Trophoblast cell (in vitro differentiated cells and primary cell): ENCODE results near the gene PLXNA1.
A peak's percentile ranks its signal among the peaks of the same experiment; 100 is the strongest.

Experiments
- DNase-seq, 2 donors: peaks; one replicate each; pipeline ENCODE4 v3.0.0-alpha.2; 2016
- H2AFZ ChIP-seq: 2 replicates; pipeline ENCODE4 v1.6.1; 2013; ENCODE audit warnings: low read length, moderate library complexity, mild to moderate bottlenecking; ENCODE audit not compliant: insufficient read depth, poor library complexity
- H2AK5ac ChIP-seq: 2 replicates; pipeline ENCODE4 v1.6.1; 2013; ENCODE audit warnings: mild to moderate bottlenecking, low read length
- H2BK120ac ChIP-seq: 2 replicates; pipeline ENCODE4 v1.6.1; 2013; ENCODE audit warnings: low read length, mild to moderate bottlenecking, moderate library complexity; ENCODE audit not compliant: insufficient read depth, poor library complexity
- H2BK12ac ChIP-seq: 2 replicates; pipeline ENCODE4 v1.6.1; 2013; ENCODE audit warnings: mild to moderate bottlenecking, low read length, moderate library complexity
- H2BK5ac ChIP-seq: 2 replicates; pipeline ENCODE4 v1.6.1; 2013; ENCODE audit warnings: low read length, low read depth, moderate library complexity, mild to moderate bottlenecking; ENCODE audit not compliant: poor library complexity
- H3K14ac ChIP-seq: 2 replicates; pipeline ENCODE4 v1.6.1; 2013; ENCODE audit warnings: mild to moderate bottlenecking, low read length
- H3K18ac ChIP-seq: 2 replicates; pipeline ENCODE4 v1.6.1; 2013; ENCODE audit warnings: mild to moderate bottlenecking, low read length
- H3K23ac ChIP-seq: 2 replicates; pipeline ENCODE4 v1.6.1; 2013; ENCODE audit warnings: low read length
- H3K27ac ChIP-seq: 2 replicates; pipeline ENCODE4 v1.5.1; 2013; ENCODE audit warnings: low read depth, mild to moderate bottlenecking, inconsistent platforms, low read length, moderate library complexity
- H3K27me3 ChIP-seq: 2 replicates; pipeline ENCODE4 v1.6.1; 2013; ENCODE audit warnings: inconsistent platforms, mild to moderate bottlenecking, low read length, moderate library complexity; ENCODE audit not compliant: insufficient read depth
- H3K36me3 ChIP-seq, 2 experiments: 1 replicate in 1 of 2; 2 replicates in 1 of 2; pipeline ENCODE4 v1.6.1; 2013; ENCODE audit warnings: low read length in 2 of 2, mild to moderate bottlenecking in 2 of 2, moderate library complexity in 1 of 2; ENCODE audit not compliant: insufficient read depth in 2 of 2, control insufficient read depth in 1 of 2
- H3K4ac ChIP-seq: 2 replicates; pipeline ENCODE4 v1.6.1; 2013; ENCODE audit warnings: low read depth, mild to moderate bottlenecking, low read length, moderate library complexity
- H3K4me1 ChIP-seq, 2 experiments: 1 replicate in 1 of 2; 2 replicates in 1 of 2; pipeline ENCODE4 v1.6.1; 2013; ENCODE audit warnings: low read length in 2 of 2, mild to moderate bottlenecking in 2 of 2, moderate library complexity in 1 of 2; ENCODE audit not compliant: insufficient read depth in 2 of 2, control insufficient read depth in 1 of 2
- H3K4me2 ChIP-seq: 2 replicates; pipeline ENCODE4 v1.6.1; 2013; ENCODE audit warnings: inconsistent platforms, mild to moderate bottlenecking, low read length, moderate library complexity
- H3K4me3 ChIP-seq: 2 replicates; pipeline ENCODE4 v1.5.1; 2013; ENCODE audit warnings: mild to moderate bottlenecking, low read depth, low read length, inconsistent platforms
- H3K79me1 ChIP-seq: one replicate; pipeline ENCODE4 v1.6.1; 2013; ENCODE audit warnings: low read length
- H3K79me2 ChIP-seq: 2 replicates; pipeline ENCODE4 v1.6.1; 2013; ENCODE audit warnings: low read length, mild to moderate bottlenecking; ENCODE audit not compliant: control insufficient read depth, insufficient read depth, poor library complexity
- H3K9ac ChIP-seq: 2 replicates; pipeline ENCODE4 v1.6.1; 2013; ENCODE audit warnings: mild to moderate bottlenecking, low read length
- H3K9me3 ChIP-seq: 2 replicates; pipeline ENCODE4 v1.6.1; 2013; ENCODE audit warnings: low read depth, mild to moderate bottlenecking, control low read depth, inconsistent platforms, low read length; ENCODE audit not compliant: insufficient read depth
- H4K12ac ChIP-seq: 2 replicates; pipeline ENCODE4 v1.6.1; 2013; ENCODE audit warnings: low read depth, mild to moderate bottlenecking, low read length, moderate library complexity
- H4K8ac ChIP-seq: 2 replicates; pipeline ENCODE4 v1.6.1; 2013; ENCODE audit warnings: low read depth, mild to moderate bottlenecking, low read length, moderate library complexity
- H4K91ac ChIP-seq: one replicate; pipeline ENCODE4 v1.6.1; 2013; ENCODE audit warnings: low read depth, mild to moderate bottlenecking, low read length, moderate library complexity
- WGBS: extraction: QIAGEN DNeasy Blood & Tissue Kit; methylation state at CpG from one replicate; pipeline ENCODE4 v1.1.7; 2013; ENCODE audit warnings: missing lambda C conversion rate; ENCODE audit not compliant: insufficient read length, insufficient coverage; ENCODE audit errors: extremely low coverage; 5-methylcytosine and 5-hydroxymethylcytosine counted together

Gene PLXNA1

GRCh38 chr3:126974756-126975155 lies 8.2 kb upstream of the PLXNA1 start:
- Histone ChIP-seq H3K4ac (no peak overlapping the region), H3K27ac (no peak overlapping the region), H3K9me3 (peaks cover 5% of the 10 kb centered on the region), H3K4me2 (no peak overlapping the region), H2BK120ac (no peak overlapping the region), H3K4me3 (no peak overlapping the region), H4K91ac (no peak overlapping the region), H3K23ac (no peak overlapping the region), H3K18ac (no peak overlapping the region), H2AFZ (no peak overlapping the region), H3K79me2 (no peaks in the 10 kb centered on the region), H3K4me1 (no peaks in the 10 kb centered on the region), H2AK5ac (no peak overlapping the region), H3K27me3 (no peaks in the 10 kb centered on the region), H2BK12ac (no peak overlapping the region), H3K14ac (no peak overlapping the region), H4K12ac (no peak overlapping the region), H4K8ac (no peak overlapping the region), H2BK5ac (no peak overlapping the region), H3K36me3 (no peaks in the 10 kb centered on the region), H3K79me1 (no peaks in the 10 kb centered on the region), H3K9ac (no peak overlapping the region)
- DNase-seq: no peak
- no CpG with 5 or more reads among the region's 3 CpGs for WGBS

- Histone ChIP-seq H3K4me1 (peaks cover 0 to under 1% of the 10 kb centered on the region in 2 experiments), H3K79me1 (no peaks in the 10 kb centered on the region), H3K79me2 (no peaks in the 10 kb centered on the region), H2BK12ac (no peak overlapping the region), H3K9ac (no peak overlapping the region), H2BK120ac (no peak overlapping the region), H4K8ac (no peak overlapping the region), H3K18ac (no peak overlapping the region), H3K27ac (no peak overlapping the region), H3K4me3 (no peak overlapping the region), H2BK5ac (no peak overlapping the region), H3K23ac (no peak overlapping the region), H2AFZ (no peak overlapping the region), H2AK5ac (no peak overlapping the region), H3K36me3 (no peaks in the 10 kb centered on the region), H4K12ac (no peak overlapping the region), H4K91ac (no peak overlapping the region), H3K27me3 (no peaks in the 10 kb centered on the region), H3K14ac (no peak overlapping the region), H3K9me3 (peaks cover 7% of the 10 kb centered on the region), H3K4ac (no peak overlapping the region), H3K4me2 (no peak overlapping the region)
- no peak for DNase-seq
- no CpG with 5 or more reads among the region's 7 CpGs for WGBS
Measured at GRCh38 chr3:126976906-126977305, 6.0 kb upstream of the PLXNA1 start.

GRCh38 chr3:126977821-126978220 lies 5.1 kb upstream of the PLXNA1 start:
- H3K27me3 ChIP-seq: no peaks in the 10 kb centered on the region
- no peak overlapping the region for H3K27ac ChIP-seq
- DNase-seq: no peak
- no peak overlapping the region for H2AFZ ChIP-seq
- no peak overlapping the region for H3K4me3 ChIP-seq
- H4K8ac ChIP-seq: no peak overlapping the region
- no peak overlapping the region for H3K4me2 ChIP-seq
- peaks cover 5% of the 10 kb centered on the region for H3K79me1 ChIP-seq
- no peak overlapping the region for H3K23ac ChIP-seq
- peaks cover 7% of the 10 kb centered on the region for H3K9me3 ChIP-seq
- no peak overlapping the region for H2AK5ac ChIP-seq
- H3K14ac ChIP-seq: no peak overlapping the region
- no peaks in the 10 kb centered on the region for H3K36me3 ChIP-seq
- H3K4ac ChIP-seq: no peak overlapping the region
- no peak overlapping the region for H4K12ac ChIP-seq
- no CpG with 5 or more reads among the region's 6 CpGs for WGBS
- peaks cover 2% of the 10 kb centered on the region for H3K79me2 ChIP-seq
- H2BK120ac ChIP-seq: no peak overlapping the region
- peaks cover 0 to 5% of the 10 kb centered on the region in 2 experiments for H3K4me1 ChIP-seq
- H2BK5ac ChIP-seq: no peak overlapping the region
- no peak overlapping the region for H4K91ac ChIP-seq
- no peak overlapping the region for H3K9ac ChIP-seq
- no peak overlapping the region for H2BK12ac ChIP-seq
- no peak overlapping the region for H3K18ac ChIP-seq

GRCh38 chr3:126978291-126978690 lies 4.6 kb upstream of the PLXNA1 start:
- no CpG with 5 or more reads among the region's 5 CpGs for whole genome bisulfite sequencing

More at GRCh38 chr3:126978291-126978690, 4.6 kb upstream of the PLXNA1 start:
- H4K12ac ChIP-seq: no peak overlapping the region
- no peak overlapping the region for H2BK120ac ChIP-seq
- no peak overlapping the region for H3K18ac ChIP-seq
- H3K9me3 ChIP-seq: peaks cover 7% of the 10 kb centered on the region
- H3K4ac ChIP-seq: no peak overlapping the region
- no peak overlapping the region for H4K91ac ChIP-seq
- no peaks in the 10 kb centered on the region for H3K27me3 ChIP-seq
- no peak overlapping the region for H2BK5ac ChIP-seq
- H3K79me1 ChIP-seq: peaks cover 5% of the 10 kb centered on the region
- peak overlapping the region; percentile 50 for H3K23ac ChIP-seq
- no peak overlapping the region for H2AK5ac ChIP-seq
- H3K27ac ChIP-seq: no peak overlapping the region
- H3K79me2 ChIP-seq: peaks cover 2% of the 10 kb centered on the region
- DNase-seq: no peak
- no peak overlapping the region for H2BK12ac ChIP-seq
- no peak overlapping the region for H3K4me2 ChIP-seq
- H3K14ac ChIP-seq: no peak overlapping the region
- H3K4me1 ChIP-seq: peaks cover 0 to 5% of the 10 kb centered on the region in 2 experiments
- no peak overlapping the region for H2AFZ ChIP-seq
- no peak overlapping the region for H3K9ac ChIP-seq
- no peaks in the 10 kb centered on the region for H3K36me3 ChIP-seq
- H4K8ac ChIP-seq: no peak overlapping the region
- peak overlapping the region; percentile 34 for H3K4me3 ChIP-seq
